Left cardiac atrium (tissue), 4 donors: ENCODE results near the gene TNFAIP8L1. TPM values are rescaled to one million over a fixed set of nuclear protein-coding genes. Genes with fewer than 3 reads are reported as not detected.

Experiments
- ATAC-seq, 2 donors: fragments of 200-7000 bp; cut with Tn5 transposase; one replicate each; pipeline ENCODE4 v1.9.1; 2020; ENCODE audit warnings: mild to moderate bottlenecking in 2 of 2, moderate library complexity in 2 of 2
- DNase-seq: peaks from one replicate; pipeline ENCODE4 v3.0.0-alpha.2; 2020
- intact Hi-C, 2 donors: fragments of 100-400 bp; cut with DNase I; formaldehyde crosslinking; loops; one replicate each; pipeline versions ENCODE4 v1.14.1 to v1.15.1; 2022 to 2023
- total RNA-seq, 2 donors: library from RNA; stranded (reverse); fragmentation: NEBNext Ultra II Directional; extraction: Animal tissue kit (Norgen Biotek cat#: 25700); gene quantifications; one replicate each; pipeline ENCODE4 v1.2.1, GENCODE V29; 2021
- donor health status: DM: no; HTN: yes; CAD: no.
- donor health status: DM: no; HTN: yes; CAD: no; lungs with severe emphysema.
- donor health status: DM: yes; HTN: yes; CAD: no.
- donor health status: Dilated cardiomyopathy.

Gene TNFAIP8L1
- total RNA-seq, 2 donors from 2014 or later: 3.4 to 6.7 TPM

DNA sequence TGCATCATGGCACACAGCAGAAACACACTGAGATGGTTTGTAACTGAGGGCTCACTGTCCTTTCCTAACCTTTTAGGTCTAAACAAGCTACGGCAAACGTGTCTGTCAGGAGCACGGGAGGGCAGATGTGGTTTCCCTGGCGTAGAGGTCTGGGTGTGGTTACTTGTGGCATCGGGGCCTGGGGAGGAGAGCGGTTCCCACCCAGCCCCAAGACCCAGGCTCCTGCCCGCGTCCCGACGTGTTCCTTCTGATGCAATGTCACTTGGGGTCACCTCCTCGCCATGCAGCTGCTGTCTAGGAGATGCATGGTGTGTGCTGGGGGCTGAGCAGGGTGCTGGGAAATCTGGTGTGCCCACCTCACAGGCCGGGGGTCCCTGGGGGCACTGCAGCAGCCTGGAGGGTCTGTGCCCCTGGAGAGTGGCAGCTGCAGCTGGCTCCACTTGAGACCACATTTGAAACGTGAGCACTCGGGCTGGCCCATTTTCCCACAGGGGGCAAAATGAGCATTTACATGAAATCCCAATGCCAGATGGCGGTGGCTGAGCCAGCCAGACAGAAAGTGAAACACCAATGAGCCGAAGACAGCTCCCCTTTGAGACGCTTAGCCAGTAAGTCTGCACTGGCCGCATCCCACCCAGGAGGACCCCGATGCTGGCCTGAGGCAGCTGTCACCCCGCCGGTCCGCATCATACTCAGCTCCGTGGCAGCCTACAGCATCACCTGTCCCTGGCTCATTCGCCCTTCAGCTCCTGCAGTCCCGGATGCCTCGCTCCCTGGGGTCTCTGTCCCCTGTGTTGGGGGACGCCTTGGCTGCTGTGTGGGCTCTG is 53.1 kb downstream of the TNFAIP8L1 start:
- DNase-seq (no peak), ATAC-seq (no peak)
- intact Hi-C loops: no loop called here

DNA sequence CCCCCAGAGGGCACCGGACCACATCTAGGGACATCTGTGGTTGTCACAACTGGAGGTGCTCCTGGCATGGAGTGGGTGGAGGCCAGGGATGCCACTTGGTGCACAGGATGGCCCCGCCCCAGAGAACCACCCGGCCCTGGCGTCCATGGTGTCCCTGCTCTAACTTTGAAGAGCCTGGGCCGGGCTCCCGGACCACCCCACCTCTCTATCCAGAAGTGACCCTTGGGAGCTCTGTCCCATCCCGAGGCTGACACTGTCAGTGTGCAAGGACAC is 53.7 kb downstream of the TNFAIP8L1 start:
- intact Hi-C loops: no loop called here
- no peak for DNase-seq
- no peak for ATAC-seq

DNA sequence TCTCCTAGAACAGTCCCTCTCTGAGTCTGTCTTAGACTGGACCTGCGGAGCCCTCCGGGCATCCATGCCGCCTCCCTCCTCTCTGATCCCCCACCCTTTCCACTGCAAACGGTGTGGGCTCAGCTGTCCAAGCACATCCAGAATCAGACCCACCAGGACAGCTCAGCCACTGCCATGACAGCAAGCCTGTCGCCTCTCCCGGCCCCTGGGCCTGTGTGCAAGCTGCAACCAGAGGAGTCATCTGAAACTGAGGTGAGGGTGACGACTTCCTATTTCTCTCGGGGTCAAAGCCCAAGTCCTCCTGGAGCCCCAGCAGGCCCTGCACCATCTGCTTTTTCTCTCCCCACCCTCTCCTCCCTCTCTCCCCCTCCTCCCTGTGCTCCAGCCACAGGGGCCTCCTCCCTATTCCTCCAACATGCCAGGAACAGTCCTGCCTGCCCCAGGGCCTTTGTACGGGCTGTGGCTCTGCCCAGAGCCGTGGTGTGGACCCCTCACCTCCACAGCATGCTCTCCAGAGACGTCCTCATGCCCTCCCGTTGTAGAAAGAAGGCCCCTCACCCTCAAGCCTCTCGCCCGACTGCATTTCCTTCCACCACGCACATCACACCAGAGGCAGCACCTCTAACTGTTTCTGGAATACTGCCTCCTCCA is 54.3 kb downstream of the TNFAIP8L1 start:
- DNase-seq (no peak), ATAC-seq (no peak)
- intact Hi-C loops: no loop called here

DNA sequence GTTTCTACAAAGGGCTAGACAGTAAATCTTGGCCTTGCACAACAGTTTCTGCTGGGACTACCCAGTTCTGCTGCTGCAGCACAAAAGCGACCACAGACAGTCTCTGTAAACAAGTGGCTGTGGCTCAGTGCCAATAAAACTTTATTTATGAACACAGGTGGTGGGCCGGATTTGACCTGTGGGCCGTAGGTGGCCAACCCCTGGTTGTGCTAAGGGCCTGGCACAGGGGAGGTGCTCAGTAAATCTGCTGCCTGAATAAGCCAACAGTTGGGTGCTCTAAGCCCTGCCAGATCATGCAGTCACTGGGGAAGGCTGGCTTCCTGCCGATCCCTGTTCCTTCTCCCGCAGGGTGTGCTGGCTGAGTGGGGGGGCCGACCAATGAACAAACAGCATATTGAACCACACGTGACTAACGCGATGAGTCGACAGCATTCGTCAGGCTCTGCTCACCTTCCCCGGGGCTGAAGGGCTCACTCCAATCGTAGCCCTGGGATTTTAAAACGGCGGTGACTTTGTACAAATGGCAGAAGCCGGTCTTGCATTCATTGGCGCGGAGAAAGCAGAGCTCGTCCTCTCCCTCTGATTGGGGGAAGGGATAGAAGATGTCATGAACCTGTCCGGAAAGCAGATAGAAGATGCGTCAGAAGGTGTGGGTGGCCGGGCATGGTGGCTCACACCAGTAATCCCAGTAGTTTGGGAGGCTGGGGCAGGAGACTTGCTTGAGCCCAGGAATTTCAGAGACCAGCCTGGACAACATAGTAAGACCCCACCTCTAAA is 55.1 kb downstream of the TNFAIP8L1 start:
- DNase-seq (no peak), ATAC-seq (peak in 1 of 2 donors; percentile 28)

DNA sequence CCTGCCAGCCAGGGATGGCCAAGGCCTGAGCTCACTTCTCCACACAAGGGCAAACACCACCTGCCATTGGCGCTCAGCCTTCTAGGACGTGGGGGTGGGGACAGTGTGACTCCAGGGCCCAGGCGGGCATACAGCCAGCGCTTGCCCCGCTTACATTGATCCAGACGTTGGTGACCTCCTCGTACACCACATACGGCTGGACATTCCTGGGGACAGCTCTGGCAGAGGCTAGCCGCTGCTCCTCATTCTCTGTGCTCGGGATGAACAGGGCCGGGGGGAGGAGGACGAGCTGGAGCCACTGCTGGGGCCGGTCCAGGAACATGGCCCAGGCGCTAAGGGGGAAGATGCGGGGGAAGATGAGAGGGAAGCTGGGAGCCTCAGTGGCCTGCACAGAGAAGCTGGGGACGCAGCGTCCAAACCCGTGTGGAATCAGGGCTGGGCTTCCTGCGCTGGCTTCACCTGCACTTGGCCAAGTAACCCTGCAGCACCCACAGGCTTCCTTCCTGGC is 56.0 kb downstream of the TNFAIP8L1 start:
- DNase-seq (no peak), ATAC-seq (peak in 1 of 2 donors; percentile 14)
- intact Hi-C loops: no loop called here

More for the DNA sequence above, 55.1 kb downstream of the TNFAIP8L1 start:
- intact Hi-C loops: no loop called here

DNA sequence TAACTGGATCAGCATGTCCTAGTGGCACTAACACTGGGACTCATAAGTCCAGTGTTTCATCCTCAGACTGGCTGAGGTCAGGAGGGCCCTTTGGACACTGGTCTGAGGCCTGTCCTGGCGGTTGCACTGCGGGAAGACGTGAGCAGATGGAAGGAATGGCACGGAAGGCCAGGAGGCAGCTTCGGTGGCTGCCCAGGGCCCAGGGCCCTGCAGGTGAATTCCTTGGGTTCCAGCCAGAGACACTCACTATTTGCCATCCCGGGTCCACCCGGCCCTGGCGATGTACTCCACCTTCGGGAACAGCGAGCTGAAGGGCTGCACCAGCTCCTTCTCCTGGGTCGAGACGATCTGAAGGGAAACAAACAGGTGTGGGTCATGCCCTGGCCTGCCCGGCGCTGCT is 58.0 kb downstream of the TNFAIP8L1 start:
- ATAC-seq (no peak), DNase-seq (no peak)
- intact Hi-C loops: no loop called here

DNA sequence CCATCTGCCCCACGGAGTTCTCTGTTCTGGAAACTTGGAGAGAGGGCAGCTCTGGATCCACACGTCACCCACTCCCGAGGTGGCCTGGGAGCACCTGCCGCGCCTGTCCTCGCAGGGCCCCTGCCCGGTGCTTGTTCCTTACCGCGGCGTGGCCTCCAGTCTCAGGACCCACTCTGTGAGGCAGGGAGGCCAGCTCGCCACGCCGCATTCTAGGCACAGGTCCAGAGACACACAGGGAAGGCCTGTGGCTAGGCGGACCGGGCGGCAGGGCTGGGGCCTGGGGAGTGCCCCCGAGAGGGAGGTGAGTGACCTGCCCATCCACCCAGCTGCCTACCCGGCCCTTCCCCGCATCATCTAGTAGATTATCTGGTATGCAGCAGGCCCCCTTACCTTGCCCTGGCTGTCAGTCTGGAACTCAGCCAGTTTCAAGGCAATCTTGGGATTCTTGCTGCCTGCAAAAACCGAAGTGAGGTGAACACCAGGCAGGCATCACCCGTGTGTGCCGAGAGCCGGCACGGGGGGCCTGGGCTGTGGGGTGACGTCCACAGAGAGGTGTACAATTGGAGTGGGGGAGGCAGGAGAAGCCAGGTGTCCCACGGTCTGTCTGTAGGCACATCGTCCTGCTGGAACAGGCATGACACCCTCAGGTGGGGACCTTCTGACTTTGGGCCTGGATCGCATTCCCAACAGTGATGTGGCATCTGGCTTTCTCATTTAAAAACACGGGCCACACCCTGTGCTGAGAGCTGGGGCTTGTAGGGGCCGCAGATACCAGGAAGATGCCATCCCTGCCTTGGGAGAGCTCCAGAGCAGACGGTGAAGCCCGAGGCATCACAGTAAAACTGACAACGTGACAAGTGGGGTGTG is 60.7 kb downstream of the TNFAIP8L1 start:
- ATAC-seq (no peak), DNase-seq (no peak)
- intact Hi-C loops: no loop called here

DNA sequence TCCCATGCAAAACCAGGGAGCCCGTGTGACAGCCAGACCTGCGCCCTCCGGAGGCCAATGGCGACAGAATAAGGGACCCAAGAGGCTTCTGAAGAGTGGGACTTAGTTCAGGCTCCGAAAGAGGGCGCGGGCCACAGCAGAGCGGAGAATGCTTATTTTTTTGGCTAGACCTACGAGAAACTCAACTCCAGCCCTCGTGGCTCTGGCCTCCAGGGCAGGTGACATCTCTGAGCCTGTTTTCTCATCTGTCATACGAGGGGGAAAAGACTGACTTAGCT is 61.3 kb downstream of the TNFAIP8L1 start:
- intact Hi-C loops: no loop called here

DNA sequence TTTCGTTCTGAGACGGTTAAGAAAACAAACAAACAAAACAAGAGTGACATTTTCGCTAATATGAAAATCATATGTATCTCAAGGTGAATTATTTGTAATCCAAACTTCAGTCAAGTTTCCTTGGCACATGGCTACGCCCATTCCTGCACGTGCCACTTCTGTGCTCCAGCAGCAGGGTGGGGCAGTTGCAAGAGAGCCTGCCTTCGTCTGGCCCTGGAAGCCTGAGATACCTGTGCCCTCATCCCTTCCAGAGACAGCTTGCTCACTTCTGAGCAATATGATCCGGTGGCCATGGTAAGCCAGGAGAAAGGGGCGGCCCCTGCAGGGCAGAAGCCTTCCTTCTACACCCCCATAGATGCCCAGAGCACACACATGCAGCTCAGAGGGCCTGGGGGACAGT is 62.2 kb downstream of the TNFAIP8L1 start:
- DNase-seq (no peak), ATAC-seq (no peak)
- intact Hi-C loops: no loop called here

More for the DNA sequence above, 61.3 kb downstream of the TNFAIP8L1 start:
- no peak for ATAC-seq
- no peak for DNase-seq

DNA sequence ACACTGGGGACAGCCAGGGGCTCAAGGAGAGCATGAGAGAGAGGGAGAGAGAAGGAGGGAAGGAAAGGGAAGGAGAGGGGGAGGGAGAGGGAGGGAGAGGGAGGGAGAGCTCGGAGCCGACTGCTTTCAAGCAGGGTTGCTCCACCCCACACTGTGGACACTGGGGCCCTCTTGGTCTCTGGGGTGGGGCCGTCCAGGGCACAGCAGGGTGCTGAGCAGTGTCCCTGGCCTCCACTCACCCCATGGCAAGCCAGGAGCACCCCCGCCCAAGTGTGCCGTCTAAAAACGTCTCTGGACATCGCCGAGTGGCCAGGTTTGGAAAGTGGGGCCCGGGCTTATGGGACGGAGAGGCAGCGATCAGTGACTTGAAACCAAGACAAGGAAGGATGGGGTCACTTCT is 63.4 kb downstream of the TNFAIP8L1 start:
- ATAC-seq: no peak
- intact Hi-C loops: no loop called here
- no peak for DNase-seq

DNA sequence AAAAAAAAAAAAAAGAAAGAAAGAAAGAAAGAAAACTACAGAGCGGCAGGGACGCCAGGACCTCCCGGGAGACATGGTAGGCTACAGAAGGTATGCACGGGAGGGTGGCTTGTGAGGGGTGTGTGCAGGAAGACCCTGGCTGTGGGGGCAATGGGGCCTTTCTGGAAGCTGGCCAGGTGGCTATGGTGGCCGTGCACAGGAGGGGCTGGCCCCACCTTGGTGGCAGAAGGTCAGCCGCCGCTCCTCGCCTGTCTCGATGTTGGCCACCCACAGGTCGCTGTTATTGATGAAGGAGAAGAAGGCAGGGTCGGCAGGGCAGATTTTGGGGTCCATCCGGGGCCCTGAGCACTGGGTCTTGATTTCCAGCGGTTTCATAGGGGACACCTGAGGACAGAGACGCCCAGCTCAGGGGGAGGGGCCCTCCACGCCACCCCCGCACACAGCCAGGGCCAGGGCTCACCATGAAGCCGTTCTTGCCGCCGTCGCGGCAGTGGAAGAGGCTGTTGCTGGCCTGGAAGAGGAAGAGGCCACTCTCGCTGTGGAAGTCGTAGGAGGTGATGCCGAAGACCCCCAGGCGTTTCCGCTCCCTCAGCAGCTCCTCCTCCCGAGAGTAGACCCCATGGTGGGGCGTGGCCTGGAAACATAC is 64.5 kb downstream of the TNFAIP8L1 start:
- ATAC-seq (no peak), DNase-seq (no peak)
- intact Hi-C loops: no loop called here

DNA sequence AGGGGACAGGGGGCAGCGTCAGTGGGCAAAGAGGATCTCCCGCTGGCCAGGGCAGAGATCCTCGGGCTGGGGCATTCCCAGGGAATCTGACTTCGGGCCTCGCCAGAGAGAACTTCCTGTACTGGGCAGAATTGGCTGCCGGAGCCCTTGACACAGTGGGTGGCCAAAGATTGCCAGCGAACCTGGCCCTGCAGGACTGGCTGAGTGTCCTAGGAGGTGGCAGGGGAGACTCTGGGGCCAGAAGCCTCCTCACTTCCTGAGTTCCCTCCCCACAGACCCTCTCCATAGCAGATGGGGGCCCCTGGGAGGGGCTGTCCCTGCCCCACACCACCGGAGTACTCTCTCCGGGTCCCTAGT is 65.0 kb downstream of the TNFAIP8L1 start:
- no peak for DNase-seq
- no peak for ATAC-seq

More for the DNA sequence above, 65.0 kb downstream of the TNFAIP8L1 start:
- intact Hi-C loops: no loop called here

Other genes with a start within 250 kb of the TNFAIP8L1 start
- gene SH3GL1, start 239.0 kb upstream of the TNFAIP8L1 start, total RNA-seq: 10 to 100 TPM; 31.4 to 39.4 TPM
- gene CHAF1A, start 236.9 kb upstream of the TNFAIP8L1 start, total RNA-seq: 1 to 10 TPM; 5.2 to 8.4 TPM
- 100 to 1,000 TPM in 1 of 2 donors, 10 to 100 TPM in 1; 96.9 to 101 TPM for gene UBXN6, start 181.7 kb upstream of the TNFAIP8L1 start, total RNA-seq
- 10 to 100 TPM; 20.9 to 25.9 TPM for gene HDGFL2, start 167.2 kb upstream of the TNFAIP8L1 start, total RNA-seq
- gene PLIN4, start 121.0 kb upstream of the TNFAIP8L1 start, total RNA-seq: 100 to 1,000 TPM; 331 to 357 TPM
- 10 to 100 TPM; 32.7 to 47.8 TPM for gene PLIN5, start 104.3 kb upstream of the TNFAIP8L1 start, total RNA-seq
- 1 to 10 TPM in 1 of 2 donors, under 1 TPM in 1; 0.88 to 1.1 TPM for gene LRG1, start 99.5 kb upstream of the TNFAIP8L1 start, total RNA-seq
- 10 to 100 TPM; 15.0 to 24.8 TPM for gene SEMA6B, start 79.8 kb upstream of the TNFAIP8L1 start, total RNA-seq
- 10 to 100 TPM; 43.2 to 53.7 TPM for gene MYDGF, start 30.8 kb downstream of the TNFAIP8L1 start, total RNA-seq
- gene DPP9, start 84.3 kb downstream of the TNFAIP8L1 start, total RNA-seq: 10 to 100 TPM; 41.8 to 43.0 TPM
- gene FEM1A, start 152.2 kb downstream of the TNFAIP8L1 start, total RNA-seq: 10 to 100 TPM; 24.1 to 25.0 TPM
- gene TICAM1, start 192.2 kb downstream of the TNFAIP8L1 start, total RNA-seq: 1 to 10 TPM; 6.9 to 8.0 TPM
- 10 to 100 TPM; 25.3 to 35.1 TPM for gene PLIN3, start 228.2 kb downstream of the TNFAIP8L1 start, total RNA-seq